ENCODE data around the gene BEND7.

DNA sequence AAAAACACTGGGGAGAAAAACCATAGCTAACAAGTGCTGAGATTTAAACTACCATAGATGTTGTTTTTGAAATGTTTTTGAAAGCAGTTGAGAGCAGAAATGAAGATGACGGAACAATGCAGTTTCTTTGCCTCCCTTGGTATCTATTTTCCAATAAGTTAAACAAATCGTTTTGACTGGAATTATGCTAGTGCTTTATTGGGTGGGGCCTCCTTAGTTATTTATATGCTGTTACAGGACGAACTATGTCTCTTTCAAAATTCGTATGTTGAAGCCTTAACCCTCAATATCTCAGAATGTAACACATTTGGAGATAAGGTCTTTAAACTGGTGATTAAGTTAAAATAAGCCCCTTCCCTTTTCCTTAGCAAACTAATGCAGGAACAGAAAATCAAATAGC, 135.2 kb downstream of the BEND7 start:
- TF ChIP-seq, protein P1, sequence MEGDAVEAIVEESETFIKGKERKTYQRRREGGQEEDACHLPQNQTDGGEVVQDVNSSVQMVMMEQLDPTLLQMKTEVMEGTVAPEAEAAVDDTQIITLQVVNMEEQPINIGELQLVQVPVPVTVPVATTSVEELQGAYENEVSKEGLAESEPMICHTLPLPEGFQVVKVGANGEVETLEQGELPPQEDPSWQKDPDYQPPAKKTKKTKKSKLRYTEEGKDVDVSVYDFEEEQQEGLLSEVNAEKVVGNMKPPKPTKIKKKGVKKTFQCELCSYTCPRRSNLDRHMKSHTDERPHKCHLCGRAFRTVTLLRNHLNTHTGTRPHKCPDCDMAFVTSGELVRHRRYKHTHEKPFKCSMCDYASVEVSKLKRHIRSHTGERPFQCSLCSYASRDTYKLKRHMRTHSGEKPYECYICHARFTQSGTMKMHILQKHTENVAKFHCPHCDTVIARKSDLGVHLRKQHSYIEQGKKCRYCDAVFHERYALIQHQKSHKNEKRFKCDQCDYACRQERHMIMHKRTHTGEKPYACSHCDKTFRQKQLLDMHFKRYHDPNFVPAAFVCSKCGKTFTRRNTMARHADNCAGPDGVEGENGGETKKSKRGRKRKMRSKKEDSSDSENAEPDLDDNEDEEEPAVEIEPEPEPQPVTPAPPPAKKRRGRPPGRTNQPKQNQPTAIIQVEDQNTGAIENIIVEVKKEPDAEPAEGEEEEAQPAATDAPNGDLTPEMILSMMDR (IDR thresholded peaks at IDR 0.05), result no peak
- no peak for TF ChIP-seq SMC3 (IDR thresholded peaks at IDR 0.05; ENCODE audit: low read depth, low read length)
- TF ChIP-seq RAD21 (IDR thresholded peaks at IDR 0.05; ENCODE audit: low read length), result no peak
- no peak for TF ChIP-seq FOSL2 (IDR thresholded peaks at IDR 0.05; ENCODE audit: borderline replicate concordance, low read depth)
- TF ChIP-seq TAF1 (IDR thresholded peaks at IDR 0.05; ENCODE audit: borderline replicate concordance, low read depth, low read length), result no peak
- no peak for TF ChIP-seq EZH2phosphoT487 (IDR thresholded peaks at IDR 0.05; ENCODE audit: borderline replicate concordance, low read depth)
- TF ChIP-seq, protein P2, sequence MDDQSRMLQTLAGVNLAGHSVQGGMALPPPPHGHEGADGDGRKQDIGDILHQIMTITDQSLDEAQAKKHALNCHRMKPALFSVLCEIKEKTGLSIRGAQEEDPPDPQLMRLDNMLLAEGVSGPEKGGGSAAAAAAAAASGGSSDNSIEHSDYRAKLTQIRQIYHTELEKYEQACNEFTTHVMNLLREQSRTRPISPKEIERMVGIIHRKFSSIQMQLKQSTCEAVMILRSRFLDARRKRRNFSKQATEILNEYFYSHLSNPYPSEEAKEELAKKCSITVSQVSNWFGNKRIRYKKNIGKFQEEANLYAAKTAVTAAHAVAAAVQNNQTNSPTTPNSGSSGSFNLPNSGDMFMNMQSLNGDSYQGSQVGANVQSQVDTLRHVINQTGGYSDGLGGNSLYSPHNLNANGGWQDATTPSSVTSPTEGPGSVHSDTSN (IDR thresholded peaks at IDR 0.05), result no peak
- TF ChIP-seq, protein P3, sequence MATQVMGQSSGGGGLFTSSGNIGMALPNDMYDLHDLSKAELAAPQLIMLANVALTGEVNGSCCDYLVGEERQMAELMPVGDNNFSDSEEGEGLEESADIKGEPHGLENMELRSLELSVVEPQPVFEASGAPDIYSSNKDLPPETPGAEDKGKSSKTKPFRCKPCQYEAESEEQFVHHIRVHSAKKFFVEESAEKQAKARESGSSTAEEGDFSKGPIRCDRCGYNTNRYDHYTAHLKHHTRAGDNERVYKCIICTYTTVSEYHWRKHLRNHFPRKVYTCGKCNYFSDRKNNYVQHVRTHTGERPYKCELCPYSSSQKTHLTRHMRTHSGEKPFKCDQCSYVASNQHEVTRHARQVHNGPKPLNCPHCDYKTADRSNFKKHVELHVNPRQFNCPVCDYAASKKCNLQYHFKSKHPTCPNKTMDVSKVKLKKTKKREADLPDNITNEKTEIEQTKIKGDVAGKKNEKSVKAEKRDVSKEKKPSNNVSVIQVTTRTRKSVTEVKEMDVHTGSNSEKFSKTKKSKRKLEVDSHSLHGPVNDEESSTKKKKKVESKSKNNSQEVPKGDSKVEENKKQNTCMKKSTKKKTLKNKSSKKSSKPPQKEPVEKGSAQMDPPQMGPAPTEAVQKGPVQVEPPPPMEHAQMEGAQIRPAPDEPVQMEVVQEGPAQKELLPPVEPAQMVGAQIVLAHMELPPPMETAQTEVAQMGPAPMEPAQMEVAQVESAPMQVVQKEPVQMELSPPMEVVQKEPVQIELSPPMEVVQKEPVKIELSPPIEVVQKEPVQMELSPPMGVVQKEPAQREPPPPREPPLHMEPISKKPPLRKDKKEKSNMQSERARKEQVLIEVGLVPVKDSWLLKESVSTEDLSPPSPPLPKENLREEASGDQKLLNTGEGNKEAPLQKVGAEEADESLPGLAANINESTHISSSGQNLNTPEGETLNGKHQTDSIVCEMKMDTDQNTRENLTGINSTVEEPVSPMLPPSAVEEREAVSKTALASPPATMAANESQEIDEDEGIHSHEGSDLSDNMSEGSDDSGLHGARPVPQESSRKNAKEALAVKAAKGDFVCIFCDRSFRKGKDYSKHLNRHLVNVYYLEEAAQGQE (IDR thresholded peaks at IDR 0.05; ENCODE audit: low read depth, low read length), result no peak
- TF ChIP-seq CHD2 (IDR thresholded peaks at IDR 0.05; ENCODE audit: low read length, partially characterized antibody), result no peak
